Mucosa of stomach (tissue), 1 donor: ENCODE data around the gene PPP1R13L.
"Not testable (repeated sequence)": the region's sequence is repeated elsewhere in the genome, so short reads cannot be mapped to it uniquely, and the experiment has no call there.

Experiments
- H3K27me3 ChIP-seq: one replicate; pipeline ENCODE4 v1.7.0; 2013; ENCODE audit warnings: mild to moderate bottlenecking, low read length; ENCODE audit not compliant: control insufficient read depth, insufficient read depth
- H3K36me3 ChIP-seq: one replicate; pipeline ENCODE4 v1.7.0; 2013; ENCODE audit warnings: low read length; ENCODE audit not compliant: control insufficient read depth, insufficient read depth
- H3K4me1 ChIP-seq: one replicate; pipeline ENCODE4 v1.7.0; 2013; ENCODE audit warnings: mild to moderate bottlenecking, low read length; ENCODE audit not compliant: control insufficient read depth, insufficient read depth
- H3K4me3 ChIP-seq: one replicate; pipeline ENCODE4 v1.7.0; 2013; ENCODE audit warnings: low read length
- H3K9ac ChIP-seq: one replicate; pipeline ENCODE4 v1.7.0; 2013; ENCODE audit warnings: mild to moderate bottlenecking, low read length, moderate library complexity
- H3K9me3 ChIP-seq: one replicate; pipeline ENCODE4 v1.7.0; 2013; ENCODE audit warnings: mild to moderate bottlenecking, low read length, moderate library complexity; ENCODE audit not compliant: control insufficient read depth
- donor health status: Pancreatic carcinoma.

The PPP1R13L gene

GRCh38 chr19:45345506-45345860, 59.4 kb downstream of the PPP1R13L start:
- Histone ChIP-seq H3K9me3 (no peaks in the 10 kb centered on the region), H3K4me1 (peaks cover 6% of the 10 kb centered on the region), H3K9ac (no peak overlapping the region), H3K36me3 (no peaks in the 10 kb centered on the region), H3K4me3 (no peak overlapping the region), H3K27me3 (peaks cover 31% of the 10 kb centered on the region)

GRCh38 chr19:45344621-45345505, 60.0 kb downstream of the PPP1R13L start:
- H3K4me1 ChIP-seq = peaks cover 8% of the 10 kb centered on the region
- no peak overlapping the region for H3K4me3 ChIP-seq
- H3K27me3 ChIP-seq = peaks cover 31% of the 10 kb centered on the region
- no peaks in the 10 kb centered on the region for H3K36me3 ChIP-seq
- H3K9me3 ChIP-seq = no peaks in the 10 kb centered on the region
- H3K9ac ChIP-seq = no peak overlapping the region

- H3K9ac ChIP-seq = no peak overlapping the region
- H3K4me1 ChIP-seq = peaks cover 8% of the 10 kb centered on the region
- H3K9me3 ChIP-seq = no peaks in the 10 kb centered on the region
- H3K36me3 ChIP-seq = no peaks in the 10 kb centered on the region
- peaks cover 31% of the 10 kb centered on the region for H3K27me3 ChIP-seq
- H3K4me3 ChIP-seq = no peak overlapping the region
Measured at GRCh38 chr19:45342911-45343310, 62.0 kb downstream of the PPP1R13L start.

DNA sequence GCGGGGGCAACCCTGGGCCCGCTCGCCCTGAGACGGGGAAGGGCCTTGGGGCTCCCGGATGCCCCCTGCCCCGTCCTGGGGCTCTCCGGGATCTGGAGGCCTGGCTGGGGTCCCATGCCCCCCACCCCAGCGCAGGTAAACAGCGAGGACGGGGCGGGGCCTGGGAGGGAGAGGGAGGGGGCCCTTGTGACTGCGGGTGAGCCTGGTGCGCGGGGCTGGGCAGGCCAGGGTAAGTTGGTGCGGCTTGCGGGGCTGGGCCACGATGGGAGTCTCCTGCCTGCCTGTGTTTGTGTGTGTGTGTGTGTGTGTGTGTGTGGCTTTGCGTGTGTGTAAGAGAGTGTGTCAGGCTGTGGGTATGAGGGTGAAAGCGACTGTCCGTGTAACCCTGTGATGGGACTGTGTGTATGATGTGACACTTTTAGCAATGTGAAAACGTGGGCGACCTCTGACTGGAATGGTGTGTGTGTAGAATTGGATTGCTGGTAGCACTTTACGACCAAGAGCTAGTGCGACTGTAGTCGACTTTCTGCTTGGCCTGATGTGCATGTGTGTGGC, 63.9 kb downstream of the PPP1R13L start:
- Histone ChIP-seq H3K36me3 (no peaks in the 10 kb centered on the region), H3K27me3 (peaks cover 21% of the 10 kb centered on the region), H3K9me3 (no peaks in the 10 kb centered on the region), H3K4me1 (peaks cover 11% of the 10 kb centered on the region), H3K4me3 (no peak overlapping the region), H3K9ac (no peak overlapping the region)

GRCh38 chr19:45340232-45340898, 64.5 kb downstream of the PPP1R13L start, which contains the start of gene KLC3:
KLC3 (plus strand) TSS chr19:45340750; CDS start chr19:45345542, 4,792 bp downstream.
- H3K27me3 ChIP-seq = peaks cover 18% of the 10 kb centered on the region

DNA sequence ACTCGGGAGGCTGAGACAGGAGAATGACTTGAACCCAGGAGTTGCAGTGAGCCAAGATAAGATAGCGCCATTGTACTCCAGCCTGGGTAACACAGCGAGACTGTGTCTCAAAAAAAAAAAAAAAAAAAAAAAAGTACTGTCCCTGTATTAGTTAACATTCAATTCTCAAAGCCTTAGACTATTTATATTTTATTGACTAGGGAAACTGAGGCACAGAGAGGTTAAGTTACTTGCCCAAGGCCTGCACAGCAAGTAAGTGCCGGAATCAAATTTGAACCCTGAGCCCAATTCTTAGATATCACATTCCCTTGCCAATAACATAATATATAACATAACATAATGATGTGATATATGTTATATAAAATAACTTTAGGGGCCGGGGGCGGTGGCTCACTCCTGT, 65.2 kb downstream of the PPP1R13L start:
- Histone ChIP-seq H3K36me3 (no peaks in the 10 kb centered on the region), H3K9me3 (no peaks in the 10 kb centered on the region), H3K9ac (no peak overlapping the region), H3K27me3 (peaks cover 15% of the 10 kb centered on the region), H3K4me1 (peaks cover 13% of the 10 kb centered on the region), H3K4me3 (no peak overlapping the region)

More at GRCh38 chr19:45340232-45340898, 64.5 kb downstream of the PPP1R13L start, which contains the start of gene KLC3:
- Histone ChIP-seq H3K9ac (no peak within 1 kb of the TSS), H3K4me1 (peaks cover 13% of the 10 kb centered on the region), H3K4me3 (no peak within 1 kb of the TSS), H3K36me3 (no peaks in the 10 kb centered on the region), H3K9me3 (no peaks in the 10 kb centered on the region)

GRCh38 chr19:45336696-45337251, 68.1 kb downstream of the PPP1R13L start:
- H3K27me3 ChIP-seq = peaks cover 10% of the 10 kb centered on the region
- H3K9ac ChIP-seq = no peak overlapping the region
- H3K4me1 ChIP-seq = peaks cover 13% of the 10 kb centered on the region
- H3K36me3 ChIP-seq = no peaks in the 10 kb centered on the region
- H3K9me3 ChIP-seq = no peaks in the 10 kb centered on the region
- H3K4me3 ChIP-seq = no peak overlapping the region

GRCh38 chr19:45334881-45335280, 70.0 kb downstream of the PPP1R13L start:
- not testable (repeated sequence) for H3K4me1 ChIP-seq, H3K9ac ChIP-seq, H3K9me3 ChIP-seq, H3K4me3 ChIP-seq, H3K27me3 ChIP-seq, H3K36me3 ChIP-seq

GRCh38 chr19:45333609-45334303, 71.1 kb downstream of the PPP1R13L start:
- Histone ChIP-seq H3K9me3 (no peaks in the 10 kb centered on the region), H3K4me1 (peaks cover 5% of the 10 kb centered on the region), H3K27me3 (no peaks in the 10 kb centered on the region), H3K36me3 (no peaks in the 10 kb centered on the region), H3K4me3 (no peak overlapping the region), H3K9ac (no peak overlapping the region)

DNA sequence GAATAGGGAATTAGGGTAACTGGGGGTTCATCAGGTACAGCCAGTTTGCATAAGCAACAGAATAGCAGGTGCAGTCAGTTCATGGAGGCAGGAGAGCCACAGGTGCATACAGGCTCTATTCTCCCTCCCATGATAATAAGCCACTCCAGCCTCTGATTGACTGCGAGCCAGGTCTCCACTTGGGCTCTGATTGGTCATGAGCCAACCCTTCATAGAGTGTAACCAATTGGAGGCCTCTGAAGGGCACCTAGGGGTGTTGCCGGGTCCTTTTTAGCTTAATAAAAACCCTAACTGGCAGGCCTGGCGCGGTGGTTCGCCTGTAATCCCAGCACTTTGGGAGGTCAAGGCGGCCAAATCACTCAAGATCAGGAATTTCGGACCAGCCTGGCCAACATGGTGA, 73.5 kb downstream of the PPP1R13L start:
- no peaks in the 10 kb centered on the region for H3K27me3 ChIP-seq
- no peaks in the 10 kb centered on the region for H3K36me3 ChIP-seq
- H3K4me1 ChIP-seq = peaks cover 5% of the 10 kb centered on the region
- H3K9ac ChIP-seq = no peak overlapping the region
- no peak overlapping the region for H3K4me3 ChIP-seq
- H3K9me3 ChIP-seq = no peaks in the 10 kb centered on the region
